Fibroblast of lung (primary cell): ENCODE measurements around the gene TLCD1. TPM values are rescaled to one million over a fixed set of nuclear protein-coding genes. Genes with fewer than 3 reads are reported as not detected.

ENCODE experiments used
- DNase-seq, 2 donors: peaks; one replicate each; pipeline versions ENCODE4 v3.0.0 to v3.0.0-alpha.2; 2010; ENCODE audit warnings: low read depth in 2 of 2
- H2AFZ ChIP-seq: 2 replicates; pipeline ENCODE4 v1.5.1; 2012; ENCODE audit warnings: low read length, control low read depth, inconsistent platforms
- H3K27ac ChIP-seq: 2 replicates; pipeline ENCODE4 v1.5.1; 2011; ENCODE audit warnings: low read length, control low read depth; ENCODE audit not compliant: insufficient read depth
- H3K27me3 ChIP-seq: 2 replicates; pipeline ENCODE4 v1.5.1; 2011; ENCODE audit warnings: mild to moderate bottlenecking, low read length; ENCODE audit not compliant: control insufficient read depth, insufficient read depth
- H3K36me3 ChIP-seq: 2 replicates; pipeline ENCODE4 v1.5.1; 2011; ENCODE audit warnings: low read length; ENCODE audit not compliant: control insufficient read depth, insufficient read depth
- H3K4me1 ChIP-seq: 2 replicates; pipeline ENCODE4 v1.5.1; 2011; ENCODE audit warnings: low read length; ENCODE audit not compliant: control insufficient read depth, insufficient read depth; ENCODE audit errors: extremely low read depth
- H3K4me2 ChIP-seq: 2 replicates; pipeline ENCODE4 v1.5.1; 2011; ENCODE audit warnings: low read length, control low read depth; ENCODE audit not compliant: insufficient read depth; ENCODE audit errors: extremely low read depth
- H3K4me3 ChIP-seq, 4 experiments: fragments of 200-600 bp in 1 of 4; sonication (generic) in 1 of 4; replicated peaks in 1 of 4; 2 replicates each; pipeline ENCODE4 v1.5.1; 2011 to 2016; ENCODE audit warnings: low read length in 4 of 4, low read depth in 3 of 4, mild to moderate bottlenecking in 3 of 4, control low read depth in 2 of 4, inconsistent platforms in 1 of 4, mixed read lengths in 1 of 4; ENCODE audit not compliant: insufficient read depth in 1 of 4; ENCODE audit errors: control extremely low read depth in 1 of 4
- H3K79me2 ChIP-seq: 2 replicates; pipeline ENCODE4 v1.5.1; 2012; ENCODE audit warnings: mild to moderate bottlenecking, low read length, inconsistent platforms; ENCODE audit not compliant: control insufficient read depth, insufficient read depth
- H3K9ac ChIP-seq: 2 replicates; pipeline ENCODE4 v1.5.1; 2011; ENCODE audit warnings: mild to moderate bottlenecking, low read length, control low read depth; ENCODE audit not compliant: insufficient read depth
- H3K9me3 ChIP-seq: 2 replicates; pipeline ENCODE4 v1.5.1; 2012; ENCODE audit warnings: low read depth, low read length; ENCODE audit not compliant: control insufficient read depth, insufficient read depth
- H4K20me1 ChIP-seq: 2 replicates; pipeline ENCODE4 v1.5.1; 2011; ENCODE audit warnings: low read length; ENCODE audit not compliant: control insufficient read depth, insufficient read depth; ENCODE audit errors: extremely low read depth
- CTCF ChIP-seq, 2 donors: IDR thresholded peaks in 1 of 2; conservative IDR thresholded peaks in 1 of 2; 1 replicate in 1 of 2; 2 replicates in 1 of 2; pipeline ENCODE4 v1.5.1; 2011 to 2012; ENCODE audit warnings: low read length in 2 of 2, control low read depth in 1 of 2, inconsistent platforms in 1 of 2, low read depth in 1 of 2, mild to moderate bottlenecking in 1 of 2
- EZH2 ChIP-seq: IDR thresholded peaks from 2 replicates; pipeline ENCODE4 v1.5.1; 2012; ENCODE audit warnings: low read length, control low read depth, mild to moderate bottlenecking; ENCODE audit errors: missing control alignments
- polyA plus RNA-seq, 2 donors: library from polyadenylated mRNA; depleted of rRNA in 1 of 2; stranded (reverse) in 1 of 2; unstranded in 1 of 2; fragments of >200 nt; gene quantifications; 2 replicates each; pipeline ENCODE4 v1.2.1, GENCODE V29; 2011 to 2012; ENCODE audit warnings: missing spikeins in 1 of 2
- total RNA-seq: library from RNA; depleted of rRNA; stranded (reverse); fragments of >200 nt; gene quantifications from 2 replicates; pipeline ENCODE4 v1.2.1, GENCODE V29; 2014

Gene TLCD1
- total and polyA plus RNA-seq, 2 donors (not counting 1 experiment from before 2014, with no cell fraction given), result 6.6 to 10.8 TPM

DNA sequence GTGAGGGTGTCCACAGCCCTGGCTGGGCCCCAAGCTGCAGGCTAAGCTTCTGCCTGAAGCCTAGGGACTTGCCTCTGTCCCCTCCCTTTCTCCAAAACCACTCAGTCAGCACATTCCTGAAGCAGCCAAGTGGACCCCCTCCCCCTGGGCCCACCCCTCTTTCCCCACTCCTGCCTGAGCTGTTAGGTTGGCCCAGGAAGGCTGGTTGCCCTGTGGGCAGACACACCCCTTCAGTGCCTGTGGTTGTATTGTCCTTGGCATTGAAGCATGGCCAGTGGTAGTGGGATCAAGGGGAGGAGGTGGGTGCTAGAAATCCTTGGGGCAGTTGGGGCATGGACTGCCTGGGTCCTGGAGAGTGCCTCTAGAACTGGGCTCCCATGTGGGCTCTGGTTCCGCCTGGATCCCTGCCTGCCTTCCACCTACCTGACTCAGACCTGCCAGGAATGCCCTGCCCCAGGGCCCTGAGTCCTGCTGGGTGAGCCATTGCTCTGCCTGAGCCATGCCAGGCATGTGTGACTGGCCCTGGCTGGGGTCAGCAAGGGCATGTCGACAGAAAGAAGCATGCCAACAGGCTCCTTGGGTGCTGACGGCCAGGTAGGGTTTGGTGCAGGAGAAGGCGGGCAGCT, 19.9 kb upstream of the TLCD1 start:
- peaks cover 26% of the 10 kb centered on the region for H3K36me3 ChIP-seq
- peaks cover 9% of the 10 kb centered on the region for H3K4me1 ChIP-seq
- H3K4me2 ChIP-seq, result peak overlapping the region; percentile 95
- H3K9me3 ChIP-seq, result no peaks in the 10 kb centered on the region
- TF ChIP-seq EZH2 (no peak), CTCF (conservative IDR thresholded peaks at IDR 0.05 in 1 of 2, IDR thresholded peaks at IDR 0.05 in 1 of 2; ENCODE audit: low read depth in 1 of 2, low read length in 2 of 2) (no peak)
- peak overlapping the region; percentile 5 for H3K27ac ChIP-seq
- H3K27me3 ChIP-seq, result no peaks in the 10 kb centered on the region
- DNase-seq, result no peak
- peak overlapping the region; percentile 94 for H3K9ac ChIP-seq
- H4K20me1 ChIP-seq, result no peaks in the 10 kb centered on the region
- H3K4me3 ChIP-seq, result peak overlapping the region; percentile 78 to 99 (median 96)
- H2AFZ ChIP-seq, result no peak overlapping the region
- H3K79me2 ChIP-seq, result peaks cover 39% of the 10 kb centered on the region

DNA sequence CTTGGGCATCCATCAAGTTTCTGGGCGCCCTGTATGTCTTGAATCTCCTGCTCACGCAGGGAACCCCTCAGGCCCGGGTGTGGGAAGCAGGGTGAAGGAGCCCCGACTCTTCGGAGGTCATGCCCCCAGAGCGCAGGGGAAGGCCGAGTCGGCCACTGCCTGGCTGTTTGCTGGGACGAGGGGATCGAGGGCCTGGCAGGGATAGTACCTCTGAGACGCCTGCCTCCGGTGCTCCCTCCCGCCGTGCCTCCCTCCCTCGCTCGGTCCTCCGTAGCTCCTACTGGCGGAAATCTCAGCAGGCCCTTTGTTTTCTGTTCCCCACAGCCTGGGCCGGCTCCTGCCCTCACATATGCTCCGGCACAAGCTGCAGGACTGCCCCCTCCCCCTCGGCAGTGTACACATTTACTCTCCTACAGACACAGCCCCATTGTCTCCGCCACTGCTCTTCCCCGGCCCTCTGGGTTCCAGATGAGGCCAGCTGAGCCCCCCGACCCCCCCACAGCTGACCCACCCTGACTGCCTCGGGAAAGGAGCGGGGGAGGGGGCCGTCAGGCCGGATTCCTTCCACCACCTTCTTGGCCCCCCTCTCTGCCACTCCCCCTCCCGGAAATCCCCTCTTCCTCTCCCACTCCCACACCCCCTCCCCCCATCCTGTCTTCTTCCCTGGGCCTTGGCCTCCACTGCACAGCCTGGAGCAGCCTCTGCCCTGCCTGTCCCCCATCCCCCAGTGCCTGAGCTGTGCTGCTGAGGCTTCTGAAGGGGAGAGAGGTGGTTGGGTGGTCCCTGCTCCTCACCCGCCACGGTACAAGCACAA, 19.1 kb upstream of the TLCD1 start:
- H3K79me2 ChIP-seq, result peaks cover 37% of the 10 kb centered on the region
- H3K9me3 ChIP-seq, result no peaks in the 10 kb centered on the region
- no peaks in the 10 kb centered on the region for H4K20me1 ChIP-seq
- TF ChIP-seq CTCF (conservative IDR thresholded peaks at IDR 0.05 in 1 of 2, IDR thresholded peaks at IDR 0.05 in 1 of 2; ENCODE audit: low read depth in 1 of 2, low read length in 2 of 2) (no peak), EZH2 (no peak)
- peak overlapping the region; percentile 78 to 99 (median 96) for H3K4me3 ChIP-seq
- peak overlapping the region; percentile 94 for H3K9ac ChIP-seq
- peak; percentile 51 for DNase-seq
- H3K27me3 ChIP-seq, result no peaks in the 10 kb centered on the region
- peak overlapping the region; percentile 97 for H3K27ac ChIP-seq
- peak overlapping the region; percentile 95 for H3K4me2 ChIP-seq
- no peak overlapping the region for H2AFZ ChIP-seq
- peaks cover 9% of the 10 kb centered on the region for H3K4me1 ChIP-seq
- peaks cover 23% of the 10 kb centered on the region for H3K36me3 ChIP-seq
